Stimulated activated CD4-positive, alpha-beta T cell treated with anti-CD3 and anti-CD28 coated beads, Interleukin-4, amount 100 ng/mL, for 1 hour (primary cell): ENCODE data around the gene ROBO3.

Source experiments
- DNase-seq: peaks from one replicate; pipeline ENCODE4 v3.0.0-alpha.2; 2020

Gene ROBO3

GRCh38 chr11:124876818-124877630 lies 11.8 kb downstream of the ROBO3 start:
- no peak for DNase-seq

DNA sequence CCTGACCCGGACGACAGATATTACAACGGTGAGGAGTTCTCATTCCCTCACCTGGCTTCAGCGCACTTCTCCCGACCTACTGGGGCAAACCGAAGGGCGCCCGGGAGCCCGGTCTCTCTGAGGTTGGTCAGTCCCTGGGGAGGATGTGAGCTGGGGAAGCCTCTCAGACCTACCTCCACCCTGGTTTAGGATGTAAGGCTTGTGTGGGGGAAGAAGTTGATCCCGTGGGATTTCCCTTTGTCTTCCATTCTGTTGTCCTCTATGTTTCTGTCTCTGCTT lies 12.3 kb downstream of the ROBO3 start:
- no peak for DNase-seq

- no peak for DNase-seq
Observed at GRCh38 chr11:124877910-124878758, 12.9 kb downstream of the ROBO3 start.

GRCh38 chr11:124878759-124879492 lies 13.7 kb downstream of the ROBO3 start:
- no peak for DNase-seq

DNA sequence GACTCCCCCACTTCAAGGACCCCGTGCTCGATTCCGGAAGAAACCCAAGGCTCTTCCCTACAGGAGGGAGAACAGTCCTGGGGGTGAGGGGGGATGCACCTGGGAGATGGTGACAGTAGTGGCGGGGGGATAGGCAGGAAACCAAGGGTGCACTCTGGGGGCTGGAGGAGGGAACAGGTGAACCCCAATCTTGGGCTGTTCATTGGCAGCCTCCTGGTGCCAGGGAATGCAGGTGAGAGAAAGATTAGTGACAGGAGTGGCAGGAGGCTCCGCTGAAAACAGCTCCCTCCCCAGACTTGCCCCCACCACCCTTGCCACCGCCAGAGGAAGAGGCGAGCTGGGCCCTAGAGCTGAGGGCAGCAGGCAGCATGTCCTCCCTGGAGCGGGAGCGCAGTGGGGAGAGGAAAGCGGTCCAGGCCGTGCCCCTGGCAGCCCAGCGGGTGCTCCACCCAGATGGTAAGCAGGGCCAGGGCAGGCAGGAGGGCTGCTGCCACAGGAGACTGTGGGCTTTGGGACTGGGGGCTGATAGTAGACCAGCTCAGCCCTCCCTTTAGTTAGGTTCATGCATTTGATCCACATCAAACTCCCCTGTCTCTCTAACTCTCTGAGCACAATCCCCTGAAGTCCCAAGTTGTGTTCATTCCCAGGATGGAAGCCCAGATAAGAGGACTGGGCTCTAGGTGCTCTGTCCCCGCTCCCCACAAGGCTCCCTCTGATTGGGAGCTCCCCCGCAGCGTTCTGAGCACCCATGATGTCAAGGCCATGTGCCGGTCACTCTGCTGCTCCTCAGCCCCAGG lies 14.5 kb downstream of the ROBO3 start:
- no peak for DNase-seq

DNA sequence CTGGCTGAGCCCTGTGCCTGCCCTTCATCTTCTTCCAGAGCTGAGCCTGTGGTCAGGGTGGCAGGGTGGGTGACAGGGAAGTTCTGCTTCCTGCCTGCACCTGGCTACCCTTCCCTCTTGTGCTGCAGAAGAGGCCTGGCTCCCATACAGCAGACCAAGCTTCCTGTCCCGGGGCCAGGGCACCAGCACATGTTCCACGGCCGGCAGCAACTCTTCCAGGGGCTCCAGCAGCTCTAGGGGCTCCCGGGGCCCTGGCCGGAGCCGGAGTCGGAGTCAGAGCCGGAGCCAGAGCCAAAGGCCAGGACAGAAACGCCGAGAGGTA lies 15.0 kb downstream of the ROBO3 start:
- DNase-seq, result no peak

DNA sequence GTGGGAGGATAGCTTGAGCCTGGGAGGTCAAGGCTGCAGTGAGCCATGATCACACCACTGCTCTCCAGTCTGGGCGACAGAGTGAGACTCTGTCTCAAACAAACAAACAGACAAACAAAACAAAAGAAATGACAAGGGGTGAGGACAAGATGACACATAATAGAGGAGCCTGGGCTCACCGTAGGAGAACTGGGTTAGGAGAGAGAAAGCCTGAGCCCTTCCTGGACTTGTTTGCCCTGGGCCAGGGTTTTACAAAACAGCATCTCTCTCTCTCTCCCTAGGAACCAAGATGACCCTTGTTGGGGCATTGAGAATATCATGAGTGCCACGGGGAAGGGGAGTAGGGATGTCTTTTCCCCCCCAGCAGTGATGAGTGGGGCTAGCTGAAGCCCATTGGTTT lies 15.7 kb downstream of the ROBO3 start:
- no peak for DNase-seq

DNA sequence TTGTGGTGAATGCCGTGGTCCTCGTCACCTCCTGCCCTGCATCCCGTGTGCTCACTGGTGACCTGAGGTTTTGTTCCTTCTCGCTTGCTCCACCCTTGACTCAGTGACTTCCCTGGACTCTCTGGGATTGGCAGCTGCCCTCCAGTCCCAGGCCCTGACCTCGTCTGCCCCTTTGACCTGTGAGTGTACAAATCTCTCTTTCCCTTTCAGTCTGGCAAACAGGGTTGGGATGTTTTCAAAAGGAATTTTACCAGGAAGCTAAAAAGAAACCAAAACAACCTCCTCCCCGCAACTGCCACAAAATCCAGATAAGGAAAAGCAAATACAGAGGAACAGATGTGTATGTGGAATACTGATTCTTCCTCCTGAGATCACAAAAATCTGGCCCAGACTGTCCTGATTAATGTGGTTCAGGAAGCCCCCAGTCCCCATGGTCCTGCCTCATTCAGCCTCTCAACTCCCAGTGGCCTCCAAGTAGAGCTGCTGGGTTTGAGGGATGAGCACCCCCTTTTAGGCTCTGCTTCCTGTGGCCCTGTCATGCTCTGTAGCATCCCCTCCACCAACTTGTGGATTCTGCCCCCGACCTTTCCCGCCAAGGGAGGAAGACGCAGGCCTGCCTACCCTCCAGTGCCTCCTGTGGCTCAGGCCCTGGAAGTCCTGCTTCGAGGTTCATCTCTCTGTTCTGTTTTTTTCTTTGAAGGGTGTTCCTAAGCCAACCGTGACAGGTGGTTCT lies 17.3 kb downstream of the ROBO3 start:
- DNase-seq, result no peak

DNA sequence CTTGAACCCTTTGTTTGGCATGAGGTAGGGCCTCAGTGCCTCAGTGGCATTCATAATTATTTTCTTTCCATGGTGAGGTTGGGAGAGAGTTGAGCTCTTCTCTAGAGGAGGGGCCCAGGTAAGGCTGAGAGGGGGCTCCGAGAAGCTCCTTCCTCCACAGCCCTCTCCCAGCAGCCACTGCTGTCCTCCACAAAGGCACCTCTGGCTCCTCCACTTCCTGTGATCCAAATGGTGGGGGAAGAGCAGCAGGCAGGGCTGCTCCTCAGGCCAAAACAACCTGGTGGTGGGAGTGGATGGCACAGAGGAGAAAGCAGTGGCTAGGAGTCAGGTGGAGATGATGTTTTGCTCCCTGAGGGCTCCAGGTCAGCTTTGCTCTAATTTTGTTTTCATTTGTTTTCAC lies 19.1 kb downstream of the ROBO3 start:
- no peak for DNase-seq

DNA sequence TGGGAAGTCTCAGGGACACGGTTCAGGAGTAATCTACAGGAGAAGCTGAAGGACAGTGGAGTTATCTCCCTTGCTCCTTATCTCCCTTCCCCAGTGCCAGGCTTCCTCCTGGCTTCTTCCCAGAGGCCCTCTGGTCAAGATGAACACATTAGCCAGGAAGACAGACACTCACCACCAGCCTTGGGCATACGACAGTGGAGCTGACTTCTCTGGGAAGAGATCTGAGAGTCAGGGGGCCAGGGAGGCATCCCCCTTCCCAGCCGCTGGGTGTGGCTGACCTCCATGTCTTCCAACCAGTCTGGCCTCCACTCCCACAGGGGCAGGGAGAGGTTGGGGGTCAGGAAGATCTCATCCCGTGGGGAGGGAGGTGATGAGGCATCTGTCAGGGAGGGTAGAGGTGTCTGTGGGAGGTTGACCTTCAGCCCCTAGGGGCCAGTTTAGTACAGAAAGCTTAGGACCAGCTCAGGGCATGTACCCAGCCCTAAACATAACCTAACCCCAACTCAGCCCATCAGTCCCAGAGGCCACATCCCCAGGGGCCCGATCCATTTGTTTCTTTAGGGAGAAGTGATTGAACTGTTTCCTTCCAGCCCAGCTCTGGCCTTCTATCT lies 19.7 kb downstream of the ROBO3 start:
- DNase-seq, result no peak

- no peak for DNase-seq
Observed at GRCh38 chr11:124886476-124886875, 21.2 kb downstream of the ROBO3 start.

GRCh38 chr11:124886978-124887666 lies 21.9 kb downstream of the ROBO3 start:
- DNase-seq, result no peak

DNA sequence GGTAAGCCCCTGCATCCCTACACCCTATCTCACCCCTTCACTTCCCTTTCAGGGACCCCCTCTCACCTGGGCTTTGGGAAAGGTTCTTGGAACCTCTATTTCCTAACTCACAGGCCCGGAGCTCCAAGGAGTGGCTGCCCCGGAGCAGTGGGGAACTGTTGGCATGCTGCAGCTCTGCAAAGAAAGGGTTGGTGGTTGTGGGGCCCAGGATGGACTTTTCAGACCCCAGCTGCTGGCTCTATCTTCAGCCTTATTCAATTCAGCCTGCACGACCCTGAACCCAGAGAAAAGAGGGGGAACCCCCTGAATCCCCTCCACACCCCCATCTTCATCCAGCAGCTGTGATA lies 22.4 kb downstream of the ROBO3 start:
- no peak for DNase-seq

DNA sequence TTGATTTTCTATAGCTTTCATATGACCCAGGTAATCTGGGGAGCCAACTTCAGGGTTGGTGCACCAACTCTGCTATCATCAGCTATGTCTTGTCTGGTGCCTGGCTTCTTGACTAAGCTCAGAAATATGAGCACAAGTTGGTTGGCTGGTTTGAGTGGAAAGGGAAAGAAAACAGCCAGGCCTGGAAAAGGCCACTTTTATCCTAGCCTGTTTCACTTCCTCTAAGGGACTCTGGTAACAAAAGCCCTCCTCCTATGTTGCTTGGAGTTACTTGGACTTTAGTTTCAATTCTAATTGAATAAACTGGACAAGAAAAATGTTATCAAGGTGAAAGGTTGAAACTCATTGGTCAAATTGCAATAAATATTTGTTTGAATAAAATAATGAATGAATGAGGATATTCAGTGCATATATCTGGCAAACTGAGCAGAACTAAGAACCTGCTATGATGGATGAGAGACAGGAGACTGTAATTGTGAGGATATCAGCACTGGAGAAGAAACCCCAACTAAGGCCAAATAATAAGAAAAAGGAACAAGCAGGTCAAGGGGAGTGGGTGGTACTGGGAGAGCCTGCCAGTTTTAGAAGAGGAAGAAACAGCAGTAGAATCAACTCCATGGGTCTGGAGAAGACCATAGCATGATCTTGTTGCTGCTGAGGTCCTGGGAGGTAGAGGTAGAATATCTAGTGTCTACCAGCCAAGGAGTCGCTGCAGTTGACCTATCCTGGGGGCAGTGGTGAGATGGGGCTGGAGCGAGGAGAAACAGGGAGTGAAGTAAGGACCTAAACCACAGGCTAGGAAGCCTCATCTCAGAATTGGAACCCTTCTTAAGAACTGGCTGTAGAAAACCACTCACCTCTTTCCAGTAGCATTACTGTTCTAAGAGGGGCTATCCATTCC lies 24.2 kb downstream of the ROBO3 start:
- no peak for DNase-seq

- no peak for DNase-seq
Observed at GRCh38 chr11:124890151-124890550, 24.9 kb downstream of the ROBO3 start.

GRCh38 chr11:124890683-124891372 lies 25.6 kb downstream of the ROBO3 start:
- no peak for DNase-seq

DNA sequence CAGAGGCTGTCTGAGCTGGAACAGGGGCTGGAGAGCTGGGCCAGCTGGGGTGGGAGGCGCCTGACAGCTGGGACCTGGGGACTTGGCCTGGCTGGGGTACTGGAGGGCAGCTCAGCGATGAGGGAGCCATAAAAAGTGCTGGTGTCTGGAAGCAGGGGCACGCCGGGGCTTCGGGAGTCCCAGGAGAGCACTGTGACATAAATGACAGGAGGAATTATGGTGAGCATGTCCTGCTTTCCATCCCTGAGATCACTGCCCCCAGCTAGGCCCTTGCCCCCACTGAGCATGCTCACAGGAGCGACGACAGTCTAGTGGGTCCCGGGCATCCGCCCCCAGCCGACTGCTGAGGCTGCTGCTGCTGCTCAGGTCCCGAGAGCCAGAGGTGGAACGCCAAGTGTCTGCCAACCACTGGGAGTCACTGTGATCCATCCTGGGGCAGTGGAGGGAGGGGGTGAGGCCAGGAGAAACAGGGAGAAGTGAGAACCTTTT lies 26.2 kb downstream of the ROBO3 start:
- no peak for DNase-seq

DNA sequence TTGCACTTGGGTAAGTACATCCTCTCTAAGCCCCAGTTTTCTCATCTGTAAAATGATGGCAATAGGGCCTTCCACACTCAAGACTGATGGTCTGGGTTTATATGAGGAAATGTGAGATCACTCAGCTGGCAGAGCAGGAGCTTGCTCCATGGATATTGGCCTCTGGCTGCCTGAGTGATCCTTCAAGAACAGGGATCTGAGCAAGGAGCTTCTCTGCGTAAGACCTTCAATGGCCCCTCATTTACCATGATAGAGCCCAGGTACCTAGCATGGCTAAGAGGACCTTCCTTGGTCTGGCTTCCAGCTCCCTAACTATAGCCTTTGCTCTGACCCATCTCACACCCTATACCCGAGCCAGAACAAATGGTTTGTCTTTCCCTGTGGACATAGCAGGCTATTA lies 26.9 kb downstream of the ROBO3 start:
- DNase-seq, result no peak

- DNase-seq, result no peak
Observed at GRCh38 chr11:124892750-124893454, 27.7 kb downstream of the ROBO3 start.
